HL-60 (cell line): ENCODE data around the gene NRP1.

Experiments
- CTCF ChIP-seq: IDR thresholded peaks from one replicate; pipeline ENCODE4 v1.5.1; 2011; ENCODE audit warnings: low read length, control low read depth, inconsistent platforms; ENCODE audit not compliant: insufficient read depth
- POLR2AphosphoS5 ChIP-seq: IDR thresholded peaks from 2 replicates; pipeline ENCODE4 v1.6.1; 2012; ENCODE audit warnings: low read depth

- TF ChIP-seq CTCF (no peak), POLR2AphosphoS5 (no peak)
Measured at GRCh38 chr10:33291053-33291592, 43.3 kb downstream of the NRP1 start.
